Nephron progenitor cell (in vitro differentiated cells): ENCODE measurements around the gene LAIR1.

ENCODE experiments used
- DNase-seq: peaks from one replicate; pipeline ENCODE4 v3.0.0; 2021
- H3K27ac Mint-ChIP-seq: 2 replicates; pipeline ENCODE4 v1.8.0; 2021; ENCODE audit warnings: mild to moderate bottlenecking, moderate library complexity, mixed read lengths
- H3K27me3 Mint-ChIP-seq: 2 replicates; pipeline ENCODE4 v1.8.0; 2021; ENCODE audit warnings: mild to moderate bottlenecking, low read depth, mixed read lengths; ENCODE audit not compliant: poor library complexity
- H3K36me3 Mint-ChIP-seq: 2 replicates; pipeline ENCODE4 v1.8.0; 2021; ENCODE audit warnings: low read depth, mixed read lengths
- H3K4me1 Mint-ChIP-seq: 2 replicates; pipeline ENCODE4 v1.8.0; 2021; ENCODE audit warnings: mixed read lengths
- H3K4me3 Mint-ChIP-seq: 2 replicates; pipeline ENCODE4 v1.8.0; 2021; ENCODE audit warnings: mild to moderate bottlenecking, moderate library complexity, mixed read lengths
- H3K9me3 Mint-ChIP-seq: 2 replicates; pipeline ENCODE4 v1.8.0; 2021; ENCODE audit warnings: mild to moderate bottlenecking, moderate library complexity, mixed read lengths
- TF ChIP-seq, protein P1 (sequence below): fragments of 200-600 bp; sonication (generic); IDR thresholded peaks from 2 replicates; pipeline ENCODE4 v1.5.0; 2021; ENCODE audit warnings: antibody characterized with exemption

The LAIR1 gene

DNA sequence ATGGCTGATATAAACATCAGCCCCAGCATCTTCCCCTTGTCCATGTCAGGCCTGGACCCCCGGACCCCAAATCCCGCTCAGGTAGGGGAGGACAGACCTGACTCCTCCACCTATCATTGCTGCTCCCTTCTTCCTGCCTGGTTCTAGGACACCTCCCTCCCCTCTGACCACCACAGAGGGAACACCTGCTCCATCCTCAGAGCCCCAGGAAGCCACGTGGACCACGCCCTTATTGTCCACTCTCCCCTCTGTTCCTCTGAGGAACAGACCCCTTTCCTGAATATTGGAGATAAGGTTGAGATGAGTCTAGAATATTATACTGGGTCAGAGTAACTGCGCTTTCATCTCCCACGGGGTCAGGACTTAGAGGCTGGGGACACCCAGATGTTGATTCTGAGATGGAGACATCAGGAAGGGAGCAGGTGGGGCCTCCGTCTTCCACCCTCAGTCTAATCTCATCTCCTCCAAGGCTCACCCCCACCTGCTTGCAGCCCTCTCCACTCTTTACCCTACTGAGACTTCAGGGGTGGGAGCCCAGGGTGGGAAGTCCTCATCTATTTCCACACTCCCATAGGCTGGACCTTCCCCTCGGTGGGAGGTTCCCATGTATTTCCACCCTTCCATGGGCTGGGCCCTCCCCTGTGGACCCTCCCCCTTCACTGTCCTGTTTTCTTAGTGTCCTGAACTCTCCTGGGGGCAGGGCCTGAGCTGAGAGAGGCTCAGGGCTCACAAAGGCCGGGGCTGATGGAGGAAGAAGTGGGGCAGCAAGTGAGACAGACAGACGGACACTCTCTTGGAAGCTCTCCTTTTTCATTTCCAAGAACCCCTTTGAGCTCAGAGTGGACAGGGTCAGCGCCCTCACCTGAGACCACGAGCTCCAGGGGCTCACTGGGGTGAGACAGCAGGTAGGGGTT, 28.5 kb downstream of the LAIR1 start:
- TF ChIP-seq, protein P1, sequence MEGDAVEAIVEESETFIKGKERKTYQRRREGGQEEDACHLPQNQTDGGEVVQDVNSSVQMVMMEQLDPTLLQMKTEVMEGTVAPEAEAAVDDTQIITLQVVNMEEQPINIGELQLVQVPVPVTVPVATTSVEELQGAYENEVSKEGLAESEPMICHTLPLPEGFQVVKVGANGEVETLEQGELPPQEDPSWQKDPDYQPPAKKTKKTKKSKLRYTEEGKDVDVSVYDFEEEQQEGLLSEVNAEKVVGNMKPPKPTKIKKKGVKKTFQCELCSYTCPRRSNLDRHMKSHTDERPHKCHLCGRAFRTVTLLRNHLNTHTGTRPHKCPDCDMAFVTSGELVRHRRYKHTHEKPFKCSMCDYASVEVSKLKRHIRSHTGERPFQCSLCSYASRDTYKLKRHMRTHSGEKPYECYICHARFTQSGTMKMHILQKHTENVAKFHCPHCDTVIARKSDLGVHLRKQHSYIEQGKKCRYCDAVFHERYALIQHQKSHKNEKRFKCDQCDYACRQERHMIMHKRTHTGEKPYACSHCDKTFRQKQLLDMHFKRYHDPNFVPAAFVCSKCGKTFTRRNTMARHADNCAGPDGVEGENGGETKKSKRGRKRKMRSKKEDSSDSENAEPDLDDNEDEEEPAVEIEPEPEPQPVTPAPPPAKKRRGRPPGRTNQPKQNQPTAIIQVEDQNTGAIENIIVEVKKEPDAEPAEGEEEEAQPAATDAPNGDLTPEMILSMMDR = no peak
- Mint-ChIP-seq H3K36me3 (no peaks in the 10 kb centered on the region), H3K4me1 (peaks cover 4% of the 10 kb centered on the region), H3K27ac (no peak overlapping the region), H3K9me3 (peaks cover 52% of the 10 kb centered on the region), H3K4me3 (no peak overlapping the region), H3K27me3 (peaks cover 10% of the 10 kb centered on the region)
- no peak for DNase-seq

DNA sequence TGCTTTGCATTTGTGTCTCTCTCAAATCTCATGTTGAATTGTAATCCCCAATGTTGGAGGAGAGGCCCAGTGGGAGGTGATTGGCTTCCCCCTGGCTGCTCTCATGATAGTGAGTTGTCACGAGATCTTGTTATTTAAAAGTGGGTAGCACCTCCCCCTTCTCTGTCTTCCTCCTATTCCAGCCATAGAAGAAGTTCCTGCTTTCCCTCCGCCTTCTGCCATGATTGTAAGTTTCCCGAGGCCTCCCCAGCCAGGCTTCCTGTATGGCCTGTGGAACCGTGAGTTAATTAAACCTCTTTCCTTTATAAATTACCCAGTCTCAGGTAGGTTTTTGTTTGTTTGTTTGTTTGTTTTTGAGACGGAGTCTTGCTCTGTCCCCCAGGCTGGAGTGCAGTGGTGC, 29.6 kb downstream of the LAIR1 start:
- no peak for DNase-seq
- Mint-ChIP-seq H3K27me3 (peaks cover 11% of the 10 kb centered on the region), H3K4me3 (no peak overlapping the region), H3K36me3 (no peaks in the 10 kb centered on the region), H3K4me1 (peaks cover 4% of the 10 kb centered on the region), H3K9me3 (peaks cover 44% of the 10 kb centered on the region), H3K27ac (no peak overlapping the region)
- TF ChIP-seq, protein P1 = no peak

DNA sequence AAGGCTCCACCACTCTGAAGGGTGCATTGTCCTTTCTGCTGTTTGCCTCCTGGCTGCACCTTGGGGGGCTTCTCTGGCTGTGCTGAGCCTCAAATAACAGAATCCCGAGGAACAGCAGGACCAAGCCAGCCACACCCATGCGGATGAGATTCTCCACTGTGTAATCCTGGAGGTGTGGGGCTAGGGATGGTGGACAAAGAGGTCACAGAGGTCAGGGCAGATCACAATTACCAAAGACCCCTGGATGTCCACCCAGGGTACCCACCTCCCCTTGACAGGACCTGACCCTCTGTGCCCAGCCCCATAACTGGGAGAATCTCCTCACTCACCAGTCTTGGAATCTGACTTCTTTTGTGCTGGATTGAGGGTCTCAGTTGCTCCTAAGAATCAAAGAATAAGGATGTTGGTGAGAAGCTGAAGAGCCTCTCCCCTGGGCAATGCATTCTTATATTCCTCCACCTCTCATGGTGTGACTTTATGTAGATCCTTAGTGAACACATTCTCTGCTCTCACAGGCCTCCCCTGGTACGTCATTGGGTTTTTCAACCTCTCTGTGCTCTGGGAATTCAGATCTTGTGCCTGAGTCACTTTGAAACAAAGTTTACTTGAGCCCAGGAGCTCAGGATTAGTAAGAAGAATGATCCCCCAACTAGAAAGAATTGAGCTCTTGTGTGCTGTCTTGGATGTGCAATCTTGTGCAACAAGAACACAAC, 31.0 kb downstream of the LAIR1 start:
- H3K36me3 Mint-ChIP-seq = no peaks in the 10 kb centered on the region
- no peak for DNase-seq
- peaks cover 4% of the 10 kb centered on the region for H3K4me1 Mint-ChIP-seq
- no peak overlapping the region for H3K4me3 Mint-ChIP-seq
- peaks cover 42% of the 10 kb centered on the region for H3K9me3 Mint-ChIP-seq
- H3K27me3 Mint-ChIP-seq = peaks cover 11% of the 10 kb centered on the region
- TF ChIP-seq, protein P1 = no peak
- H3K27ac Mint-ChIP-seq = no peak overlapping the region

DNA sequence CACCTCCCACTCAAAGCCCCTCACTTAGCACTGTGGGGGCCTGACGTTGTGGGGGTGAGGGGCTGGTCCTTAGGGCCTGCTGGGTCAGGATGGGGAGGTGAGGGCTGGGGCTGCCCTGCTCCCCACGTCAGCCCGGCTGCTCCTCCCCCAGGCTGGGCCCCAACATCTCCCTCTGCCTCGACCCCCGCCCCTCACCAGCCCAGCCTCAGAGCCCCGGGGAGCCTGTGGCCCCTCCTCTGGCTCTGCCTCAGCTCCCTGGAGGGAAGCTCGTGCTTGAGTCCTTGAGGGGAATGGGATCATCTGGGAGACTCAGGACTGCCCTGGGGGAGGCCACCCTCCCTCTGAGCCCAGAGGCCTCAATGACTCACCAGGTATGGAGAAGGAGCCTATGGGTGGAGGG, 32.6 kb downstream of the LAIR1 start:
- TF ChIP-seq, protein P1 = no peak
- Mint-ChIP-seq H3K27ac (no peak overlapping the region), H3K9me3 (peaks cover 46% of the 10 kb centered on the region), H3K27me3 (peaks cover 13% of the 10 kb centered on the region), H3K36me3 (no peaks in the 10 kb centered on the region), H3K4me3 (no peak overlapping the region), H3K4me1 (no peaks in the 10 kb centered on the region)
- no peak for DNase-seq

DNA sequence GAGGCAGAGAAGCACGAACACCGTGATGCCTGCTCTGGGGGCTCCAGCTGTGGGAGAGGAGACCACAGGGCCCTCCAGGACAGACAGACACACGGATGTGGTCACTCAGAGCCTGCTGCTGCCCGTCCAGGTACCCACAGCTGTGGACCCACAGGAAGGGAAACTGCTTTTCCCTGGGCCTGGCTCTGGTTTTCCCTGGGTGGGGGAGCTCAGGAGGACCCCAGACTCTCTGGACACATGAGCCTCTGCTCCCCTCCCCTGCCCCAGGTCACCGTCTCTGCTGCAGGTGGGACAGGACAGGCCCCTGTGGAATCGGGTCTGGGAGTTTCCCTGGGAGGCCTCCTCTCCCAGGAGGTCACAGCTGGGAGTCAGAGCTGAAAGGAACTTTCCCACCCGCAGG, 33.1 kb downstream of the LAIR1 start:
- no peak for DNase-seq
- Mint-ChIP-seq H3K4me1 (no peaks in the 10 kb centered on the region), H3K4me3 (no peak overlapping the region), H3K9me3 (peaks cover 47% of the 10 kb centered on the region), H3K36me3 (no peaks in the 10 kb centered on the region), H3K27ac (no peak overlapping the region), H3K27me3 (peaks cover 13% of the 10 kb centered on the region)
- TF ChIP-seq, protein P1 = no peak
